Body of pancreas (tissue), 4 donors: Measurements from ENCODE around the gene LAG3.

Source experiments
- POLR2A ChIP-seq, 3 donors: fragments of 450-650 bp; IDR thresholded peaks; one replicate each; pipeline ENCODE4 v1.6.1; 2016; ENCODE audit warnings: antibody characterized with exemption in 3 of 3, mild to moderate bottlenecking in 2 of 3
- TF ChIP-seq, protein P1 (sequence below), 7 experiments: fragments of 450-650 bp in 4 of 7; fragments of 200-600 bp in 3 of 7; sonication (generic) in 3 of 7; IDR thresholded peaks; one replicate each; pipeline ENCODE4 v1.5.1; 2016 to 2019; ENCODE audit warnings: antibody characterized with exemption in 7 of 7

DNA sequence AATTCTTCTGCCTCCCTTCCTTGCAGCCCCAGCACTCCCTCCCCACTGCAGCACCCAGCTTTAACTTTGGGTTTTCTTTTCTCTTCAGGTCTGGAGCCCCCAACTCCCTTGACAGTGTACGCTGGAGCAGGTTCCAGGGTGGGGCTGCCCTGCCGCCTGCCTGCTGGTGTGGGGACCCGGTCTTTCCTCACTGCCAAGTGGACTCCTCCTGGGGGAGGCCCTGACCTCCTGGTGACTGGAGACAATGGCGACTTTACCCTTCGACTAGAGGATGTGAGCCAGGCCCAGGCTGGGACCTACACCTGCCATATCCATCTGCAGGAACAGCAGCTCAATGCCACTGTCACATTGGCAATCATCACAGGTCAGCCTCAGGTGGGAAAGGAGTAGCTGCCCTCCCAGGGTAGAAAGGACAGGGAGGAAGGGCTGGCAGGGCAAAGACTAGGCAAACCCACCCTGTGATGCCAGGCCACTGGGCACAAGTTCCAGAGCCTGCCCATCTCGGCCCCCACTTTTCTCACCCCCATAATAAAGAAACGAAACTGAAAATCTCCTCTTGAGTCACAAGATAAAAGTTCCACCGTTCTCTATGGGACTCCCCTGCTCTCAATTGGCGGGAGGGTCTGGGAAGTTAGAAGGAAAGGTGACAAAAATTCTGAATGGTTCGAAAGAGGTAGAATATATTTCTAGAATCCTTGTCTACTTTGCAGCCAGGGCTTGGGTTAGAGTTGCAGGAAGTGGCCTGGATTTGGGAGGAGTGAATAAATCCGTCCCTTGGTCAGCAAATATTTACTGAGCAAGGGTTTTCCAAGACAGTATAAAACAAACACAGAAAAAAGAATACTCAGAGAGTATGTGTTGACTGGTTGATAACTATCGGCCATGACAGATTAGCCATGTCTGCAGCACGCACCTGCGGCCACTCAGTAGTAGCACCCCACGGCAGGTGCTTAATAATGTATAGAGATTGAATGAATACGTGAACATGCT lies 3.2 kb downstream of the LAG3 start:
- TF ChIP-seq, protein P1, sequence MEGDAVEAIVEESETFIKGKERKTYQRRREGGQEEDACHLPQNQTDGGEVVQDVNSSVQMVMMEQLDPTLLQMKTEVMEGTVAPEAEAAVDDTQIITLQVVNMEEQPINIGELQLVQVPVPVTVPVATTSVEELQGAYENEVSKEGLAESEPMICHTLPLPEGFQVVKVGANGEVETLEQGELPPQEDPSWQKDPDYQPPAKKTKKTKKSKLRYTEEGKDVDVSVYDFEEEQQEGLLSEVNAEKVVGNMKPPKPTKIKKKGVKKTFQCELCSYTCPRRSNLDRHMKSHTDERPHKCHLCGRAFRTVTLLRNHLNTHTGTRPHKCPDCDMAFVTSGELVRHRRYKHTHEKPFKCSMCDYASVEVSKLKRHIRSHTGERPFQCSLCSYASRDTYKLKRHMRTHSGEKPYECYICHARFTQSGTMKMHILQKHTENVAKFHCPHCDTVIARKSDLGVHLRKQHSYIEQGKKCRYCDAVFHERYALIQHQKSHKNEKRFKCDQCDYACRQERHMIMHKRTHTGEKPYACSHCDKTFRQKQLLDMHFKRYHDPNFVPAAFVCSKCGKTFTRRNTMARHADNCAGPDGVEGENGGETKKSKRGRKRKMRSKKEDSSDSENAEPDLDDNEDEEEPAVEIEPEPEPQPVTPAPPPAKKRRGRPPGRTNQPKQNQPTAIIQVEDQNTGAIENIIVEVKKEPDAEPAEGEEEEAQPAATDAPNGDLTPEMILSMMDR (IDR thresholded peaks at IDR 0.05), result no peak
- TF ChIP-seq POLR2A (IDR thresholded peaks at IDR 0.05), result no peak
